H1 (cell line): ENCODE results near the gene TP73. TPM values are rescaled to one million over a fixed set of nuclear protein-coding genes. Genes with fewer than 3 reads are reported as not detected.

Experiments
- CTCF ChIA-PET: fragments of 300-600 bp; sonication (Branson Sonifier 250); formaldehyde crosslinking; loops from one replicate; lab custom pipeline; 2021; ENCODE audit not compliant: partially characterized antibody; lab: Charles Lee
- POLR2A ChIA-PET: fragments of 300-600 bp; sonication (Branson Sonifier 250); formaldehyde crosslinking; loops from one replicate; lab custom pipeline; 2021; ENCODE audit warnings: inconsistent platforms; ENCODE audit not compliant: partially characterized antibody; lab: Charles Lee
- DNase-seq, 2 experiments: peaks; one replicate each; pipeline versions ENCODE4 v3.0.0 to v3.0.0-alpha.2; 2010 to 2022; ENCODE audit warnings: low spot score in 2 of 2, low read depth in 1 of 2, mixed read lengths in 1 of 2
- FAIRE-seq: peaks from 2 replicates; lab custom pipeline; 2011; peaks lifted over from hg19 to GRCh38; lab: Jason Lieb, UNC
- H2AFZ ChIP-seq: 2 replicates; pipeline ENCODE4 v1.8.1; 2012; ENCODE audit warnings: low read length, inconsistent platforms
- H2AK5ac ChIP-seq: 2 replicates; pipeline ENCODE4 v1.6.1; 2013; ENCODE audit warnings: low read depth, low read length
- H2BK120ac ChIP-seq: replicated peaks from 2 replicates; pipeline ENCODE3; 2013; ENCODE audit warnings: low read depth, low read length, inconsistent platforms
- H2BK12ac ChIP-seq: 2 replicates; pipeline ENCODE4 v1.6.1; 2013; ENCODE audit warnings: low read depth, low read length
- H2BK15ac ChIP-seq: 2 replicates; pipeline ENCODE4 v1.6.1; 2013; ENCODE audit warnings: low read length
- H2BK20ac ChIP-seq: 2 replicates; pipeline ENCODE4 v1.6.1; 2013; ENCODE audit warnings: low read length
- H2BK5ac ChIP-seq: 2 replicates; pipeline ENCODE4 v1.6.1; 2013; ENCODE audit warnings: low read depth, low read length
- H3K14ac ChIP-seq: 2 replicates; pipeline ENCODE4 v1.6.1; 2013; ENCODE audit warnings: inconsistent platforms; ENCODE audit not compliant: insufficient read length
- H3K18ac ChIP-seq: 2 replicates; pipeline ENCODE4 v1.6.1; 2013; ENCODE audit warnings: low read length; ENCODE audit errors: extremely low read depth
- H3K23ac ChIP-seq: 2 replicates; pipeline ENCODE4 v1.6.1; 2013; ENCODE audit warnings: inconsistent platforms; ENCODE audit not compliant: insufficient read length
- H3K23me2 ChIP-seq: 2 replicates; pipeline ENCODE4 v1.6.1; 2013; ENCODE audit warnings: low read depth, low read length
- H3K27ac ChIP-seq: 2 replicates; pipeline ENCODE4 v1.6.1; 2011; ENCODE audit warnings: low read depth, low read length, inconsistent platforms
- H3K27me3 ChIP-seq, 4 experiments: replicated peaks in 1 of 4; 1 replicate in 1 of 4; 2 replicates in 3 of 4; pipeline versions ENCODE4 v1.6.1 to v1.8.1; 2011 to 2013; ENCODE audit warnings: low read length in 3 of 4, mild to moderate bottlenecking in 3 of 4, inconsistent platforms in 2 of 4, mixed read lengths in 2 of 4, moderate library complexity in 1 of 4; ENCODE audit not compliant: control insufficient read depth in 3 of 4, insufficient read depth in 3 of 4; ENCODE audit errors: extremely low read depth in 1 of 4
- H3K36me3 ChIP-seq, 4 experiments: 2 replicates each; pipeline versions ENCODE4 v1.6.1 to v1.8.1; 2011 to 2013; ENCODE audit warnings: mild to moderate bottlenecking in 4 of 4, low read length in 3 of 4, moderate library complexity in 2 of 4, control low read depth in 1 of 4, inconsistent platforms in 1 of 4; ENCODE audit not compliant: insufficient read depth in 4 of 4, control insufficient read depth in 2 of 4
- H3K4ac ChIP-seq: replicated peaks from 2 replicates; pipeline ENCODE3; 2013; ENCODE audit warnings: low read length, low read depth, mixed read lengths, inconsistent platforms; ENCODE audit not compliant: insufficient read length
- H3K4me1 ChIP-seq, 4 experiments: replicated peaks in 1 of 4; 1 replicate in 1 of 4; 2 replicates in 3 of 4; pipeline versions ENCODE4 v1.6.1 to v1.8.1; 2011 to 2013; ENCODE audit warnings: low read length in 3 of 4, inconsistent platforms in 2 of 4, mixed read lengths in 1 of 4; ENCODE audit not compliant: insufficient read depth in 4 of 4, control insufficient read depth in 3 of 4
- H3K4me2 ChIP-seq, 2 experiments: 2 replicates each; pipeline versions ENCODE4 v1.6.1 to v1.8.1; 2011 to 2013; ENCODE audit warnings: low read depth in 2 of 2, low read length in 2 of 2, control low read depth in 1 of 2, inconsistent platforms in 1 of 2, mild to moderate bottlenecking in 1 of 2; ENCODE audit not compliant: insufficient read depth in 1 of 2
- H3K4me3 ChIP-seq, 4 experiments: fragments of 200-600, 300-600 bp in 1 of 4; sonication (generic), shearing (Covaris generic), sonication (Bioruptor Twin) in 1 of 4; 2 replicates each; pipeline versions ENCODE4 v1.5.1 to v1.8.1; 2011 to 2016; ENCODE audit warnings: low read length in 4 of 4, low read depth in 3 of 4, control low read depth in 2 of 4, inconsistent platforms in 2 of 4, mild to moderate bottlenecking in 2 of 4, mixed read lengths in 1 of 4, moderate library complexity in 1 of 4; ENCODE audit not compliant: insufficient read depth in 2 of 4; ENCODE audit errors: extremely low read depth in 1 of 4
- H3K56ac ChIP-seq: replicated peaks from 2 replicates; pipeline ENCODE3; 2013; ENCODE audit warnings: low read depth, mild to moderate bottlenecking, mixed read lengths, low read length, inconsistent platforms; ENCODE audit not compliant: insufficient read length
- H3K79me1 ChIP-seq: 2 replicates; pipeline ENCODE4 v1.6.1; 2013; ENCODE audit warnings: low read depth, low read length, control low read depth
- H3K79me2 ChIP-seq, 2 experiments: 2 replicates each; pipeline versions ENCODE4 v1.6.1 to v1.8.1; 2012 to 2013; ENCODE audit warnings: low read length in 2 of 2, mild to moderate bottlenecking in 2 of 2, inconsistent platforms in 1 of 2; ENCODE audit not compliant: insufficient read depth in 2 of 2, control insufficient read depth in 1 of 2
- H3K9ac ChIP-seq, 4 experiments: replicated peaks in 1 of 4; 1 replicate in 1 of 4; 2 replicates in 3 of 4; pipeline versions ENCODE4 v1.6.1 to v1.8.1; 2011 to 2013; ENCODE audit warnings: low read depth in 3 of 4, low read length in 3 of 4, control low read depth in 2 of 4, mild to moderate bottlenecking in 2 of 4, moderate library complexity in 2 of 4, inconsistent platforms in 1 of 4; ENCODE audit errors: extremely low read depth in 1 of 4
- H3K9me3 ChIP-seq, 2 experiments: 2 replicates each; pipeline versions ENCODE4 v1.6.1 to v1.8.1; 2012 to 2013; ENCODE audit warnings: mild to moderate bottlenecking in 2 of 2, moderate library complexity in 2 of 2, control low read depth in 1 of 2, inconsistent platforms in 1 of 2, low read depth in 1 of 2, low read length in 1 of 2, mixed read lengths in 1 of 2; ENCODE audit not compliant: insufficient read depth in 2 of 2
- H4K20me1 ChIP-seq, 2 experiments: replicated peaks in 1 of 2; 2 replicates each; pipeline versions ENCODE3 to v1.8.1; 2011 to 2013; ENCODE audit warnings: inconsistent platforms in 2 of 2, low read length in 2 of 2, mild to moderate bottlenecking in 1 of 2; ENCODE audit not compliant: insufficient read depth in 2 of 2, control insufficient read depth in 1 of 2
- H4K5ac ChIP-seq: 2 replicates; pipeline ENCODE4 v1.6.1; 2013; ENCODE audit warnings: low read length, low read depth, mixed read lengths, inconsistent platforms; ENCODE audit not compliant: insufficient read length
- H4K8ac ChIP-seq: 2 replicates; pipeline ENCODE4 v1.8.0; 2013; ENCODE audit warnings: mild to moderate bottlenecking, moderate library complexity, low read length, inconsistent platforms; ENCODE audit not compliant: insufficient read depth; ENCODE audit errors: extremely low read depth
- H4K91ac ChIP-seq: replicated peaks from 2 replicates; pipeline ENCODE3; 2013; ENCODE audit warnings: low read length, mixed read lengths, inconsistent platforms; ENCODE audit not compliant: insufficient read length
- CBX5 ChIP-seq: fragments of 300-800, 300-1000 bp; sonication (generic); IDR thresholded peaks from 2 replicates; pipeline ENCODE4 v1.7.1; 2016; ENCODE audit warnings: antibody characterized with exemption, low read length, low read depth
- CTCF ChIP-seq, 3 experiments: IDR thresholded peaks; 1 replicate in 2 of 3; 2 replicates in 1 of 3; pipeline versions ENCODE4 v1.5.1 to v1.6.1; 2011; ENCODE audit warnings: low read length in 3 of 3, mild to moderate bottlenecking in 3 of 3, inconsistent platforms in 2 of 3, low read depth in 1 of 3, moderate library complexity in 1 of 3; ENCODE audit not compliant: insufficient read depth in 1 of 3; ENCODE audit errors: control extremely low read depth in 1 of 3
- JUN ChIP-seq: IDR thresholded peaks from 2 replicates; pipeline ENCODE4 v1.6.1; 2011; ENCODE audit warnings: low read depth, mild to moderate bottlenecking, improper control_type of control experiment, low read length
- MAX ChIP-seq: IDR thresholded peaks from 2 replicates; pipeline ENCODE4 v1.6.1; 2012; ENCODE audit warnings: inconsistent platforms
- POU5F1 ChIP-seq: IDR thresholded peaks from 2 replicates; pipeline ENCODE4 v1.6.1; 2011; ENCODE audit warnings: low read depth, mild to moderate bottlenecking, low read length, moderate library complexity
- RXRA ChIP-seq: IDR thresholded peaks from 2 replicates; pipeline ENCODE4 v1.6.1; 2011; ENCODE audit warnings: low read depth, mild to moderate bottlenecking, low read length, moderate library complexity; ENCODE audit not compliant: insufficient read depth
- SIN3A ChIP-seq, 2 experiments: IDR thresholded peaks in 1 of 2; conservative IDR thresholded peaks in 1 of 2; 2 replicates each; pipeline ENCODE4 v1.6.1; 2011 to 2012; ENCODE audit warnings: low read length in 2 of 2, improper control_type of control experiment in 1 of 2, low read depth in 1 of 2, mild to moderate bottlenecking in 1 of 2
- SP2 ChIP-seq: IDR thresholded peaks from 2 replicates; pipeline ENCODE4 v1.6.1; 2012; ENCODE audit warnings: mild to moderate bottlenecking, low read length, inconsistent platforms
- SUZ12 ChIP-seq: fragments of 200-600 bp; sonication (generic); IDR thresholded peaks from 2 replicates; pipeline ENCODE4 v1.6.1; 2012; ENCODE audit warnings: mild to moderate bottlenecking, inconsistent platforms, low read length, moderate library complexity, mixed read lengths
- WGBS, 2 experiments: shearing (Covaris generic) in 1 of 2; methylation state at CpG; one replicate each; pipeline versions ENCODE4 v1.1.6 to v1.1.7; 2013 to 2015; ENCODE audit warnings: low lambda C conversion rate in 2 of 2, mixed read lengths in 2 of 2, inconsistent platforms in 1 of 2, low coverage in 1 of 2, missing lambda C conversion rate in 1 of 2; ENCODE audit not compliant: insufficient replicate concordance in 2 of 2, insufficient coverage in 1 of 2, insufficient read length in 1 of 2; ENCODE audit errors: extremely low coverage in 1 of 2, missing lambda C conversion rate in 1 of 2; 5-methylcytosine and 5-hydroxymethylcytosine counted together
- polyA plus RNA-seq, 7 experiments: library from polyadenylated mRNA; depleted of rRNA in 3 of 7; stranded (reverse) in 5 of 7; unstranded in 2 of 7; fragments of >200 nt in 5 of 7; fragments of 200-250 nt in 2 of 7; gene quantifications; 1 replicate in 5 of 7; 2 replicates in 1 of 7; 4 replicates in 1 of 7; pipeline versions ENCODE4 v1.2.1 to v1.2.3, GENCODE V29; 2011 to 2013; ENCODE audit warnings: missing spikeins in 2 of 7, mixed read lengths in 2 of 7
- total RNA-seq: library from RNA; stranded (reverse); fragmentation: NEBNext Ultra II Directional; extraction: Animal tissue kit (Norgen Biotek cat#: 25700); gene quantifications from 2 replicates; pipeline ENCODE4 v1.2.1, GENCODE V29; 2021

The TP73 gene
- total and polyA plus RNA-seq, 2 of the 8 experiments (the other 6 are each of a cell fraction or from before 2014, with no cell fraction given) = 2.6 to 3.1 TPM

- no peak overlapping the region for H3K27ac ChIP-seq
- no peak overlapping the region for H3K23ac ChIP-seq
- POLR2A ChIA-PET = interaction anchor here (2.9 kb wide), 1 partner anchor 9 kb away, joined by 10 read pairs; no protein-coding TSS in a partner anchor
- no peak overlapping the region for H2AK5ac ChIP-seq
- H3K9ac ChIP-seq = no peak overlapping the region
- H3K56ac ChIP-seq = no peak overlapping the region
- FAIRE-seq (no peak), DNase-seq (no peak)
- no peaks in the 10 kb centered on the region for H3K4me1 ChIP-seq
- H3K79me1 ChIP-seq = no peaks in the 10 kb centered on the region
- H3K14ac ChIP-seq = no peak overlapping the region
- H2BK15ac ChIP-seq = no peak overlapping the region
- H4K8ac ChIP-seq = no peak overlapping the region; the same call in 1 of the 2 replicates
- H3K4me3 ChIP-seq = no peak overlapping the region
- no peaks in the 10 kb centered on the region for H3K79me2 ChIP-seq
- H3K23me2 ChIP-seq = no peaks in the 10 kb centered on the region
- no peaks in the 10 kb centered on the region for H4K20me1 ChIP-seq
- peaks cover 0 to 2% (median 0%) of the 10 kb centered on the region in 4 experiments; a peak in 2 of 7 replicates for H3K27me3 ChIP-seq
- no peak overlapping the region for H3K18ac ChIP-seq
- TF ChIP-seq SUZ12 (no peak), CTCF (IDR thresholded peaks at IDR 0.05; ENCODE audit: control extremely low read depth in 1 of 3, insufficient read depth in 1 of 3, low read depth in 1 of 3, low read length in 3 of 3) (no peak), RXRA (no peak), MAX (no peak), SP2 (no peak), CBX5 (no peak), JUN (no peak), POU5F1 (no peak), SIN3A (conservative IDR thresholded peaks at IDR 0.05 in 1 of 2, IDR thresholded peaks at IDR 0.05 in 1 of 2; ENCODE audit: low read depth in 1 of 2, low read length in 2 of 2) (no peak)
- TF ChIP-seq, all 59 proteins: peak for 0
- no peak overlapping the region for H2AFZ ChIP-seq
- no peak overlapping the region for H2BK5ac ChIP-seq
- peaks cover 3 to 5% of the 10 kb centered on the region in 2 experiments; a peak in 1 of 4 replicates for H3K9me3 ChIP-seq
- no peak overlapping the region for H4K91ac ChIP-seq
- WGBS, 2 experiments = 84% methylated on average over 14 of the region's 15 CpGs; no CpG with 5 or more reads in 1 of the 2 experiments
- H2BK12ac ChIP-seq = no peak overlapping the region
- no peak overlapping the region for H2BK120ac ChIP-seq
- H3K4me2 ChIP-seq = no peak overlapping the region
- H2BK20ac ChIP-seq = no peak overlapping the region
- CTCF ChIA-PET = interaction anchor here (1.4 to 4.2 kb wide), 3 partner anchors 11 to 38 kb away, joined by 3 to 15 read pairs (median 5); no protein-coding TSS in a partner anchor
- H3K4ac ChIP-seq = peak overlapping the region; percentile 38
- no peaks in the 10 kb centered on the region for H3K36me3 ChIP-seq
- no peak overlapping the region for H4K5ac ChIP-seq
These were observed 110.0 kb downstream of the TP73 start for GRCh38 chr1:3762151-3762872.
